Measurements from ENCODE around the gene LGALSL. TPM values are rescaled to one million over a fixed set of nuclear protein-coding genes. Genes with fewer than 3 reads are reported as not detected.

Gene LGALSL
- total RNA-seq, 2 donors from 2014 or later = 1.3 to 8.6 TPM

GRCh38 chr2:64479259-64480117 lies 25.5 kb downstream of the LGALSL start:
- no peak overlapping the region for H3K27ac ChIP-seq
- H3K36me3 ChIP-seq (replicated peaks in 1 of 2; ENCODE audit: insufficient read depth in 1 of 2, low read depth in 2 of 2) = no peaks in the 10 kb centered on the region
- H3K27me3 ChIP-seq = no peaks in the 10 kb centered on the region
- WGBS, 2 donors = 86 to 89% methylated on average over 8 to 10 of the region's 10 CpGs
- DNase-seq = no peak
- intact Hi-C loops (cut with DNase I) = no loop called here
- H3K4me1 ChIP-seq = peaks cover 5% of the 10 kb centered on the region
- H3K4me3 ChIP-seq = no peak overlapping the region
- H3K9me3 ChIP-seq = no peaks in the 10 kb centered on the region
- ATAC-seq = no peak
- TF ChIP-seq POLR2A (IDR thresholded peaks at IDR 0.05) (no peak), CTCF (IDR thresholded peaks at IDR 0.05) (no peak)

DNA sequence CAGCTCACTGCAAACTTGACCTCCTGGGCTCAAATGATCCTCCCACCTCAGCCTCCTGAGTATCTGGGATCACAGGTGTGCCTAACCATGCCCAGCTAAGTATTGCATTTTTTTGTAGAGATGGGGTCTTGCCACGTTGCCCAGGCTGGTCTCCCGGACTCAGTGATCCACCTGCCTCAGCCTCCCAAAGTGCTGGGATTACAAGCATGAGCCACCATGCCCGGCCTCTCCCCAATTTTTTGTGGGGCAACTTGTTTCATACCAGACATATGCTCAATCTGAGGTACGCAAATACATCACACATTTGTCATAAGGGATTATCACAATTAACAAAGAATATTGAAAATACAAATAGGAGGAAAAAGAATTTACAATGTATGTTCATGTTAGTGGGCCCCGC lies 27.7 kb downstream of the LGALSL start:
- no peak overlapping the region for H3K27ac ChIP-seq
- intact Hi-C loops (cut with DNase I) = no loop called here
- TF ChIP-seq CTCF (IDR thresholded peaks at IDR 0.05) (no peak), POLR2A (IDR thresholded peaks at IDR 0.05) (no peak)
- no peak for ATAC-seq
- DNase-seq = no peak
- H3K36me3 ChIP-seq (replicated peaks in 1 of 2; ENCODE audit: insufficient read depth in 1 of 2, low read depth in 2 of 2) = no peaks in the 10 kb centered on the region
- peaks cover 5% of the 10 kb centered on the region for H3K4me1 ChIP-seq
- H3K27me3 ChIP-seq = no peaks in the 10 kb centered on the region
- H3K4me3 ChIP-seq = no peak overlapping the region
- 77 to 88% methylated on average over 5 of the region's 5 CpGs for WGBS, 2 donors
- H3K9me3 ChIP-seq = no peaks in the 10 kb centered on the region

- DNase-seq = no peak
- intact Hi-C loops (cut with DNase I) = no loop called here
- Histone ChIP-seq H3K9me3 (no peaks in the 10 kb centered on the region), H3K4me1 (peaks cover 5% of the 10 kb centered on the region), H3K36me3 (replicated peaks in 1 of 2; ENCODE audit: insufficient read depth in 1 of 2, low read depth in 2 of 2) (no peaks in the 10 kb centered on the region), H3K27me3 (no peaks in the 10 kb centered on the region), H3K4me3 (no peak overlapping the region), H3K27ac (no peak overlapping the region)
- ATAC-seq = no peak
- TF ChIP-seq CTCF (IDR thresholded peaks at IDR 0.05) = no peak
- no peak for TF ChIP-seq POLR2A (IDR thresholded peaks at IDR 0.05)
- 60 to 75% methylated on average over 1 of the region's 1 CpG for WGBS, 2 donors
Observed at GRCh38 chr2:64482243-64482642, 28.3 kb downstream of the LGALSL start.

DNA sequence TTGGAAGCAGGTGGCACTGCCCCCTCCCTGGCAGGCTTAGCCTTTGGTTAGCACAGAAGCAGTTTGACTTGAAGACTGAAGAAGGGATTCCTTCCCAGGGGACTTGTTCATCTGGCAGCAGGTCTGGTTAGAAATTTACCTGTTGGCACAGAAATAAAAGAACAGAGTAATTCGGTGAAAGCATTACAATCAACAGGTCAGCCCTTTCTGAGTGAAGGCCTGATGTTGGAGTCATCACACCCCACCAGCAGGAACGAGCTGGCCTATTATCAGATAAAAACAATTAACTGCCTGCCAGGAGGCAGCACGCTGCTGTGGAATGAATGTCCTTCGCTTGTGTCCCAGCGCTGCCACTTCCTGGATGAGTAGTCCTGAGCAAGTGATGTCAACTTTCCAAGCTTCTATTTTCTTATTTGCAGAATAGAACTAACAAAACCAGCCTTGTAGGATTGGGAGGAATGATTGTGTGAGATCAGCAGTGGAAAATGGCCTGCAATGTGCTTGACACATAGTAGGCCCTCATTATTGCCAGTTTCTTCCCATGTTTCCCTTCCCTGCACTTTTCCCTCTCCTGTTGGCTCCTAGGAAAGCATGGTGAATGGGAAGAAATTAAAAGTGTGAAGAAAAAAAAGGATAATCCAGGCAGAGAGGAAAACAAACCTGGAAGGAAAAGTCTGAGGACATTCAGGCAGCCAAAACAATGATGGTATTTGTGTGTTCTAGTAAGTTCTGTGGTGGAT lies 29.0 kb downstream of the LGALSL start:
- DNase-seq = peak; percentile 19 to 47 (median 42)
- WGBS, 2 donors = 50 to 54% methylated on average over 5 of the region's 5 CpGs
- H3K4me3 ChIP-seq = no peak overlapping the region
- H3K36me3 ChIP-seq (replicated peaks in 1 of 2; ENCODE audit: insufficient read depth in 1 of 2, low read depth in 2 of 2) = no peaks in the 10 kb centered on the region
- no peaks in the 10 kb centered on the region for H3K9me3 ChIP-seq
- intact Hi-C loops (cut with DNase I) = no loop called here
- no peaks in the 10 kb centered on the region for H3K27me3 ChIP-seq
- no peak for TF ChIP-seq POLR2A (IDR thresholded peaks at IDR 0.05)
- no peak for TF ChIP-seq CTCF (IDR thresholded peaks at IDR 0.05)
- H3K27ac ChIP-seq = peak overlapping the region in 1 of 4 donors; percentile 39
- peaks cover 5% of the 10 kb centered on the region for H3K4me1 ChIP-seq
- peak; percentile 64 for ATAC-seq
